Right atrium auricular region (tissue), 2 donors: ENCODE measurements around the gene SCAPER. TPM values are rescaled to one million over a fixed set of nuclear protein-coding genes. Genes with fewer than 3 reads are reported as not detected.

Source experiments
- DNase-seq: peaks from one replicate; pipeline ENCODE4 v3.0.0-alpha.2; 2019; ENCODE audit warnings: low spot score
- H3K27ac ChIP-seq, 2 donors: fragments of 200-600 bp; sonication (generic); 1 replicate in 1 of 2; 2 replicates in 1 of 2; pipeline ENCODE4 v1.5.1; 2016 to 2019
- H3K27me3 ChIP-seq, 2 donors: fragments of 200-600 bp; sonication (generic); one replicate each; pipeline versions ENCODE4 v1.5.1 to v1.6.0; 2017 to 2019
- H3K36me3 ChIP-seq: fragments of 200-600 bp; sonication (generic); one replicate; pipeline ENCODE4 v1.5.1; 2016
- H3K4me1 ChIP-seq, 2 donors: fragments of 200-600 bp; sonication (generic); one replicate each; pipeline versions ENCODE4 v1.5.1 to v1.6.0; 2017 to 2019
- H3K4me3 ChIP-seq, 2 donors: fragments of 200-600 bp; sonication (generic); 1 replicate in 1 of 2; 2 replicates in 1 of 2; pipeline ENCODE4 v1.5.1; 2017 to 2019; ENCODE audit warnings: mild to moderate bottlenecking in 1 of 2, moderate library complexity in 1 of 2
- H3K9me3 ChIP-seq, 2 donors: fragments of 200-600 bp; sonication (generic); one replicate each; pipeline ENCODE4 v1.5.1; 2019
- CTCF ChIP-seq, 2 donors: fragments of 200-600 bp; sonication (generic); IDR thresholded peaks; one replicate each; pipeline ENCODE4 v1.5.1; 2019; ENCODE audit warnings: antibody characterized with exemption in 2 of 2
- total RNA-seq, 2 donors: library from RNA; depleted of rRNA; stranded (reverse); fragments of >200 nt; gene quantifications; one replicate each; pipeline ENCODE4 v1.1.0, GENCODE V29; 2016

SCAPER gene
- total RNA-seq, 2 donors from 2014 or later, result 20.5 to 52.3 TPM

- no peaks in the 10 kb centered on the region for H3K36me3 ChIP-seq
- H3K4me3 ChIP-seq, result no peak overlapping the region
- no peaks in the 10 kb centered on the region for H3K4me1 ChIP-seq
- no peak for TF ChIP-seq CTCF (IDR thresholded peaks at IDR 0.05)
- H3K27ac ChIP-seq, result no peak overlapping the region
- no peaks in the 10 kb centered on the region for H3K27me3 ChIP-seq
- DNase-seq, result no peak
- no peaks in the 10 kb centered on the region for H3K9me3 ChIP-seq
Observed at GRCh38 chr15:76546805-76547204, 358.3 kb downstream of the SCAPER start.

GRCh38 chr15:76533995-76534394 is 371.1 kb downstream of the SCAPER start:
- Histone ChIP-seq H3K27me3 (no peaks in the 10 kb centered on the region), H3K4me3 (no peak overlapping the region), H3K9me3 (no peaks in the 10 kb centered on the region), H3K27ac (no peak overlapping the region), H3K4me1 (no peaks in the 10 kb centered on the region), H3K36me3 (no peaks in the 10 kb centered on the region)
- no peak for TF ChIP-seq CTCF (IDR thresholded peaks at IDR 0.05)
- no peak for DNase-seq

GRCh38 chr15:76533060-76533820 is 371.9 kb downstream of the SCAPER start:
- no peaks in the 10 kb centered on the region for H3K27me3 ChIP-seq
- no peak for TF ChIP-seq CTCF (IDR thresholded peaks at IDR 0.05)
- no peak overlapping the region for H3K4me3 ChIP-seq
- DNase-seq, result no peak
- H3K9me3 ChIP-seq, result no peaks in the 10 kb centered on the region
- H3K27ac ChIP-seq, result no peak overlapping the region
- no peaks in the 10 kb centered on the region for H3K4me1 ChIP-seq
- no peaks in the 10 kb centered on the region for H3K36me3 ChIP-seq

GRCh38 chr15:76529911-76530310 is 375.2 kb downstream of the SCAPER start:
- H3K36me3 ChIP-seq, result no peaks in the 10 kb centered on the region
- H3K27ac ChIP-seq, result no peak overlapping the region
- no peaks in the 10 kb centered on the region for H3K4me1 ChIP-seq
- DNase-seq, result no peak
- no peaks in the 10 kb centered on the region for H3K27me3 ChIP-seq
- TF ChIP-seq CTCF (IDR thresholded peaks at IDR 0.05), result no peak
- H3K9me3 ChIP-seq, result no peaks in the 10 kb centered on the region
- no peak overlapping the region for H3K4me3 ChIP-seq

GRCh38 chr15:76526111-76526510 is 379.0 kb downstream of the SCAPER start:
- no peak for DNase-seq
- no peaks in the 10 kb centered on the region for H3K27me3 ChIP-seq
- no peak overlapping the region for H3K4me3 ChIP-seq
- no peaks in the 10 kb centered on the region for H3K4me1 ChIP-seq
- no peak overlapping the region for H3K27ac ChIP-seq
- no peaks in the 10 kb centered on the region for H3K36me3 ChIP-seq
- TF ChIP-seq CTCF (IDR thresholded peaks at IDR 0.05), result no peak
- no peaks in the 10 kb centered on the region for H3K9me3 ChIP-seq

- H3K9me3 ChIP-seq, result no peaks in the 10 kb centered on the region
- H3K27me3 ChIP-seq, result no peaks in the 10 kb centered on the region
- no peak for DNase-seq
- H3K4me1 ChIP-seq, result no peaks in the 10 kb centered on the region
- H3K27ac ChIP-seq, result no peak overlapping the region
- H3K36me3 ChIP-seq, result no peaks in the 10 kb centered on the region
- TF ChIP-seq CTCF (IDR thresholded peaks at IDR 0.05), result no peak
- no peak overlapping the region for H3K4me3 ChIP-seq
Observed at GRCh38 chr15:76517910-76518309, 387.2 kb downstream of the SCAPER start.
